ENCODE data around the gene KRT6A.

The KRT6A gene

DNA sequence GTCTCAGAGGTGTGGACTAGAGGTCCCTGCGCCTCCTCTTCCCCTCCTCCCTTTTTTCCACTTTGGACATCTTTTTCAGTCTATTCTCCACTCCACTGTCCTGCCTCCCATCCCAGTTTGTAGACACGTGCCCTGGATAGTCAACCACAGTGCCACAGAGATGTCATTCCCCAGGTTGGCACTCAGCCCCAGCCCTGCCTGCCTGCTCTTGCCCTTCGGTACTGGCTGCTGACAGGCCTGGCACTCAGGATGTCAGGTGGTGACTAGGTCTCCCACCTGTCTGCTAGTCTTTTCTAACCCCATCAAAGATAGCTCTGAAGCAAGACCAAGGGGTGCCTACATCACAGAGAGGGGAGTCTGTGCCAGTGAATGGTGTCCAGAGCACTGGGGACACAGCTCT lies 44.0 kb upstream of the KRT6A start:
- Histone ChIP-seq H3K79me2 (ENCODE audit: control insufficient read depth, low read length) (no peaks in the 10 kb centered on the region), H3K27me3 (ENCODE audit: control insufficient read depth, low read length) (no peaks in the 10 kb centered on the region), H3K4me1 (ENCODE audit: control insufficient read depth, low read length) (no peaks in the 10 kb centered on the region), H4K20me1 (ENCODE audit: control insufficient read depth, insufficient read depth, low read depth, low read length) (no peaks in the 10 kb centered on the region), H3K9me2 (replicated peaks; ENCODE audit: control insufficient read depth, low read length) (no peaks in the 10 kb centered on the region), H3K27ac (ENCODE audit: low read depth, low read length) (no peak overlapping the region), H3K4me3 (ENCODE audit: low read length) (no peak overlapping the region), H3K36me3 (ENCODE audit: control insufficient read depth, low read length) (no peaks in the 10 kb centered on the region), H3K9me3 (ENCODE audit: control insufficient read depth, insufficient read depth, low read length) (no peaks in the 10 kb centered on the region), H3F3A (ENCODE audit: control insufficient read depth, insufficient read depth) (no peaks in the 10 kb centered on the region), H3K4me2 (ENCODE audit: low read length) (no peak overlapping the region)
- TF ChIP-seq, protein P1, sequence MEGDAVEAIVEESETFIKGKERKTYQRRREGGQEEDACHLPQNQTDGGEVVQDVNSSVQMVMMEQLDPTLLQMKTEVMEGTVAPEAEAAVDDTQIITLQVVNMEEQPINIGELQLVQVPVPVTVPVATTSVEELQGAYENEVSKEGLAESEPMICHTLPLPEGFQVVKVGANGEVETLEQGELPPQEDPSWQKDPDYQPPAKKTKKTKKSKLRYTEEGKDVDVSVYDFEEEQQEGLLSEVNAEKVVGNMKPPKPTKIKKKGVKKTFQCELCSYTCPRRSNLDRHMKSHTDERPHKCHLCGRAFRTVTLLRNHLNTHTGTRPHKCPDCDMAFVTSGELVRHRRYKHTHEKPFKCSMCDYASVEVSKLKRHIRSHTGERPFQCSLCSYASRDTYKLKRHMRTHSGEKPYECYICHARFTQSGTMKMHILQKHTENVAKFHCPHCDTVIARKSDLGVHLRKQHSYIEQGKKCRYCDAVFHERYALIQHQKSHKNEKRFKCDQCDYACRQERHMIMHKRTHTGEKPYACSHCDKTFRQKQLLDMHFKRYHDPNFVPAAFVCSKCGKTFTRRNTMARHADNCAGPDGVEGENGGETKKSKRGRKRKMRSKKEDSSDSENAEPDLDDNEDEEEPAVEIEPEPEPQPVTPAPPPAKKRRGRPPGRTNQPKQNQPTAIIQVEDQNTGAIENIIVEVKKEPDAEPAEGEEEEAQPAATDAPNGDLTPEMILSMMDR (IDR thresholded peaks at IDR 0.05; ENCODE audit: low read depth, low read length, poor library complexity, severe bottlenecking): no peak
- no peak for TF ChIP-seq EZH2phosphoT487 (IDR thresholded peaks at IDR 0.05; ENCODE audit: borderline replicate concordance, low read length)

DNA sequence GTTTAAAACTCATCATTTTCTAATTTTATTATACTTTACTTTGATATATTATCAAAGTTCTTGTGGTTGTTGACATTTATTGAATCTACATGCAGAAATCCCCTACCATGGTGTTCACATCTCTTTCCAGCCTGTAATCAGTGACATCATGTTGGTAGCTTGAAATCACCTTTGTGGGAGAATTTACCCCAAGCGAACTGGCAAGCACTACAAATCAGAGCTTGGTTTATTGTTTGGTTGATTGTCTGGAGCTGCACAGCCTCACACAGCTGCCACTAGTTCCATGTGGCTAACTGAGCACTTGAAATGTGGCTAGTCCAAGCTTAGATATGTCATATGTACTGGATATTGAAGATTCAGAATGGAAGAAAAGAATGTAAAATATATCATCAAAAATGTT lies 42.5 kb upstream of the KRT6A start:
- H4K20me1 ChIP-seq (ENCODE audit: control insufficient read depth, insufficient read depth, low read depth, low read length): no peaks in the 10 kb centered on the region
- no peaks in the 10 kb centered on the region for H3K36me3 ChIP-seq (ENCODE audit: control insufficient read depth, low read length)
- no peaks in the 10 kb centered on the region for H3K9me2 ChIP-seq (replicated peaks; ENCODE audit: control insufficient read depth, low read length)
- no peak overlapping the region for H3K4me2 ChIP-seq (ENCODE audit: low read length)
- TF ChIP-seq EZH2phosphoT487 (IDR thresholded peaks at IDR 0.05; ENCODE audit: borderline replicate concordance, low read length): no peak
- TF ChIP-seq, protein P1 (IDR thresholded peaks at IDR 0.05; ENCODE audit: low read depth, low read length, poor library complexity, severe bottlenecking): no peak
- no peaks in the 10 kb centered on the region for H3K27me3 ChIP-seq (ENCODE audit: control insufficient read depth, low read length)
- no peak overlapping the region for H3K27ac ChIP-seq (ENCODE audit: low read depth, low read length)
- H3K9me3 ChIP-seq (ENCODE audit: control insufficient read depth, insufficient read depth, low read length): no peaks in the 10 kb centered on the region
- H3K4me1 ChIP-seq (ENCODE audit: control insufficient read depth, low read length): no peaks in the 10 kb centered on the region
- H3K79me2 ChIP-seq (ENCODE audit: control insufficient read depth, low read length): no peaks in the 10 kb centered on the region
- no peaks in the 10 kb centered on the region for H3F3A ChIP-seq (ENCODE audit: control insufficient read depth, insufficient read depth)
- H3K4me3 ChIP-seq (ENCODE audit: low read length): no peak overlapping the region

DNA sequence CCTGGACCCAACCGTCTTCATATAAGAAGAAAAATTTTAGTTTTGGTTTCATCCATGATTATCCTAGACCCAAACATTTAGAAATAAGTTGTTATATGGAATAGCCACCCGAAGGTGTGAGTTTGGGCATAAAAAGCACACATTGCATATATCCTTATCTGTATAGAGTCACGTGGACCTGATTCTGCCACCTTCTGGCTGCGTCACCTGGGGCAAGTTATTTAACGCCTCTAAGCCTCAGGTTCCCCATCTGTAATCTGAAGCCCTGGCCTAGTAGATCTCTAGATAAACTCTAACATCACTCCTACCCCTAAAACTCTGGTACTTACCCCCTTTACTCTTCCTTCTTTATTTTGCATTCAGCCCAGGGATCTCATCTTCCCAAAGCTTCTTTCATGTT lies 41.4 kb upstream of the KRT6A start:
- Histone ChIP-seq H3K4me3 (ENCODE audit: low read length) (no peak overlapping the region), H4K20me1 (ENCODE audit: control insufficient read depth, insufficient read depth, low read depth, low read length) (no peaks in the 10 kb centered on the region), H3K4me2 (ENCODE audit: low read length) (no peak overlapping the region), H3K9me2 (replicated peaks; ENCODE audit: control insufficient read depth, low read length) (no peaks in the 10 kb centered on the region), H3F3A (ENCODE audit: control insufficient read depth, insufficient read depth) (no peaks in the 10 kb centered on the region), H3K36me3 (ENCODE audit: control insufficient read depth, low read length) (no peaks in the 10 kb centered on the region), H3K79me2 (ENCODE audit: control insufficient read depth, low read length) (no peaks in the 10 kb centered on the region), H3K27me3 (ENCODE audit: control insufficient read depth, low read length) (no peaks in the 10 kb centered on the region), H3K27ac (ENCODE audit: low read depth, low read length) (no peak overlapping the region), H3K4me1 (ENCODE audit: control insufficient read depth, low read length) (no peaks in the 10 kb centered on the region), H3K9me3 (ENCODE audit: control insufficient read depth, insufficient read depth, low read length) (no peaks in the 10 kb centered on the region)
- no peak for TF ChIP-seq EZH2phosphoT487 (IDR thresholded peaks at IDR 0.05; ENCODE audit: borderline replicate concordance, low read length)
- TF ChIP-seq, protein P1 (IDR thresholded peaks at IDR 0.05; ENCODE audit: low read depth, low read length, poor library complexity, severe bottlenecking): peak; percentile 46
